HG03521 (cell line): ENCODE measurements around the gene IKZF4.
"Not testable (repeated sequence)": the region's sequence is repeated elsewhere in the genome, so short reads cannot be mapped to it uniquely, and the experiment has no call there.

Source experiments
- ATAC-seq: cut with Tn5 transposase; IDR thresholded peaks from one replicate; pipeline ENCODE4 v1.9.1; 2021; ENCODE audit warnings: mild to moderate bottlenecking, moderate library complexity; ENCODE audit not compliant: unreplicated experiment

Gene IKZF4

GRCh38 chr12:56020423-56021184, at the start of gene IKZF4:
Gene IKZF4 (plus strand): TSS chr12:56021043. CDS start chr12:56021494, 451 bp downstream.
- ATAC-seq, result no peak

- ATAC-seq, result no peak
Measured at GRCh38 chr12:55972042-55972441, 48.8 kb upstream of the IKZF4 start.

- no peak for ATAC-seq
Measured at GRCh38 chr12:55972456-55972855, 48.4 kb upstream of the IKZF4 start.

GRCh38 chr12:55972911-55973598, 47.8 kb upstream of the IKZF4 start:
- no peak for ATAC-seq

- ATAC-seq, result peak; percentile 89
Measured at GRCh38 chr12:55973599-55974307, 47.1 kb upstream of the IKZF4 start, which contains the start of gene RAB5B. Gene RAB5B (plus strand): TSS chr12:55974078. CDS start chr12:55986961, 12,883 bp downstream.

- ATAC-seq, result peak; percentile 1
Measured at GRCh38 chr12:55974308-55974730, 46.5 kb upstream of the IKZF4 start.

GRCh38 chr12:55978393-55978792, 42.5 kb upstream of the IKZF4 start:
- ATAC-seq, result no peak

GRCh38 chr12:55979069-55979468, 41.8 kb upstream of the IKZF4 start:
- ATAC-seq, result no peak

GRCh38 chr12:55981882-55982281, 39.0 kb upstream of the IKZF4 start:
- not testable (repeated sequence) for ATAC-seq

GRCh38 chr12:55982319-55982936, 38.4 kb upstream of the IKZF4 start:
- no peak for ATAC-seq

GRCh38 chr12:55983232-55983842, 37.5 kb upstream of the IKZF4 start:
- no peak for ATAC-seq

GRCh38 chr12:55984861-55985260, 36.0 kb upstream of the IKZF4 start:
- ATAC-seq, result no peak

- no peak for ATAC-seq
Measured at GRCh38 chr12:55985341-55985740, 35.5 kb upstream of the IKZF4 start.

GRCh38 chr12:55985976-55986375, 34.9 kb upstream of the IKZF4 start:
- not testable (repeated sequence) for ATAC-seq

- no peak for ATAC-seq
Measured at GRCh38 chr12:55991110-55991509, 29.7 kb upstream of the IKZF4 start.

GRCh38 chr12:55993230-55993853, 27.5 kb upstream of the IKZF4 start:
- ATAC-seq, result no peak

GRCh38 chr12:55995366-55995765, 25.5 kb upstream of the IKZF4 start:
- ATAC-seq, result no peak

GRCh38 chr12:55996201-55996714, 24.6 kb upstream of the IKZF4 start:
- no peak for ATAC-seq

GRCh38 chr12:55996715-55997534, 23.9 kb upstream of the IKZF4 start, which contains the start of gene SUOX:
Gene SUOX (plus strand): TSS chr12:55997276. CDS start chr12:56002222, 4,946 bp downstream.
- peak; percentile 99 for ATAC-seq
